WTC11 (cell line): ENCODE results near the gene PRR33. TPM values are rescaled to one million over a fixed set of nuclear protein-coding genes. Genes with fewer than 3 reads are reported as not detected.

ENCODE experiments used
- ATAC-seq: fragments of 200-7000 bp; cut with Tn5 transposase; 2 replicates; pipeline ENCODE4 v1.10.0; 2021; ENCODE audit warnings: mild to moderate bottlenecking, moderate library complexity
- CTCF ChIA-PET: fragments of 300-600 bp; sonication (Branson Sonifier 250); formaldehyde crosslinking; loops from one replicate; lab custom pipeline; 2021; ENCODE audit warnings: antibody characterized with exemption; lab: Charles Lee
- POLR2A ChIA-PET: fragments of 350-600 bp; sonication (Branson Sonifier 250); formaldehyde crosslinking; loops from one replicate; lab custom pipeline; 2021; ENCODE audit warnings: antibody characterized with exemption; lab: Charles Lee
- DNase-seq: peaks from one replicate; pipeline ENCODE4 v3.0.0; 2021; ENCODE audit warnings: low spot score
- H3K27ac Mint-ChIP-seq: 2 replicates; pipeline ENCODE4 v1.8.0; 2021; ENCODE audit warnings: mixed read lengths
- H3K27me3 Mint-ChIP-seq: 2 replicates; pipeline ENCODE4 v1.8.0; 2021; ENCODE audit warnings: low read depth, mild to moderate bottlenecking, moderate library complexity, mixed read lengths
- H3K36me3 Mint-ChIP-seq: 2 replicates; pipeline ENCODE4 v1.8.0; 2021; ENCODE audit warnings: mixed read lengths
- H3K4me1 Mint-ChIP-seq: 2 replicates; pipeline ENCODE4 v1.8.0; 2022; ENCODE audit warnings: mixed read lengths
- H3K4me3 Mint-ChIP-seq: 2 replicates; pipeline ENCODE4 v1.8.0; 2021; ENCODE audit warnings: mild to moderate bottlenecking, moderate library complexity, mixed read lengths
- H3K9me3 Mint-ChIP-seq: 2 replicates; pipeline ENCODE4 v1.8.0; 2021; ENCODE audit warnings: mixed read lengths
- AR ChIP-seq: fragments of 250-450 bp; sonication (Bioruptor Pico); IDR thresholded peaks from 2 replicates; pipeline ENCODE4 v1.9.0; 2021; ENCODE audit warnings: mild to moderate bottlenecking
- E2F1 ChIP-seq: sonication (generic); formaldehyde crosslinking; IDR thresholded peaks from 2 replicates; pipeline ENCODE4 v1.8.0; 2022; ENCODE audit warnings: mild to moderate bottlenecking, missing genetic modification reagents
- EMX1 ChIP-seq: fragments of 250-450 bp; sonication (Bioruptor Pico); IDR thresholded peaks from 2 replicates; pipeline ENCODE4 v1.8.0; 2021; ENCODE audit warnings: mild to moderate bottlenecking
- IRF2 ChIP-seq: sonication (generic); formaldehyde crosslinking; IDR thresholded peaks from 2 replicates; pipeline ENCODE4 v1.8.0; 2022; ENCODE audit warnings: low read depth, missing genetic modification reagents, borderline replicate concordance
- MXD4 ChIP-seq: fragments of 250-450 bp; sonication (Bioruptor Pico); IDR thresholded peaks from 2 replicates; pipeline ENCODE4 v1.8.0; 2021; ENCODE audit warnings: mild to moderate bottlenecking, moderate library complexity, borderline replicate concordance
- NR1H2 ChIP-seq: sonication (generic); formaldehyde crosslinking; IDR thresholded peaks from 2 replicates; pipeline ENCODE4 v1.9.0; 2021; ENCODE audit warnings: mild to moderate bottlenecking, moderate library complexity, missing genetic modification reagents
- OVOL2 ChIP-seq: fragments of 250-450 bp; sonication (Bioruptor Pico); IDR thresholded peaks from 2 replicates; pipeline ENCODE4 v1.9.0; 2021; ENCODE audit warnings: mild to moderate bottlenecking, borderline replicate concordance
- PRDM15 ChIP-seq: sonication (generic); formaldehyde crosslinking; IDR thresholded peaks from 2 replicates; pipeline ENCODE4 v1.8.0; 2022; ENCODE audit warnings: missing genetic modification reagents
- RORB ChIP-seq: fragments of 250-450 bp; sonication (Bioruptor Pico); IDR thresholded peaks from 2 replicates; pipeline ENCODE4 v1.9.0; 2021; ENCODE audit warnings: mild to moderate bottlenecking
- SMAD3 ChIP-seq: sonication (generic); formaldehyde crosslinking; IDR thresholded peaks from 2 replicates; pipeline ENCODE4 v1.8.0; 2022; ENCODE audit warnings: missing genetic modification reagents, mild to moderate bottlenecking, borderline replicate concordance
- SMAD4 ChIP-seq: sonication (generic); formaldehyde crosslinking; IDR thresholded peaks from 2 replicates; pipeline ENCODE4 v1.8.0; 2022; ENCODE audit warnings: mild to moderate bottlenecking, missing genetic modification reagents
- SOX15 ChIP-seq: fragments of 250-450 bp; sonication (Bioruptor Pico); IDR thresholded peaks from 2 replicates; pipeline ENCODE4 v1.9.0; 2021; ENCODE audit warnings: mild to moderate bottlenecking
- USF2 ChIP-seq: sonication (generic); formaldehyde crosslinking; IDR thresholded peaks from 2 replicates; pipeline ENCODE4 v1.8.1; 2023; ENCODE audit warnings: mild to moderate bottlenecking, missing genetic modification reagents, moderate library complexity
- ZNF121 ChIP-seq: sonication (generic); formaldehyde crosslinking; IDR thresholded peaks from 2 replicates; pipeline ENCODE4 v1.8.0; 2023; ENCODE audit warnings: missing genetic modification reagents
- ZNF138 ChIP-seq: sonication (generic); formaldehyde crosslinking; conservative IDR thresholded peaks from 2 replicates; pipeline ENCODE4 v1.8.1; 2022; ENCODE audit warnings: mild to moderate bottlenecking, moderate library complexity, missing genetic modification reagents
- total RNA-seq: library from RNA; stranded (reverse); gene quantifications from 3 replicates; pipeline ENCODE4 v1.2.3, GENCODE V29; 2021
- TF ChIP-seq, protein P1 (sequence below): sonication (generic); formaldehyde crosslinking; IDR thresholded peaks from 2 replicates; pipeline ENCODE4 v1.8.0; 2022; ENCODE audit warnings: mild to moderate bottlenecking, missing genetic modification reagents
- TF ChIP-seq, protein P2 (sequence below): sonication (generic); formaldehyde crosslinking; IDR thresholded peaks from 2 replicates; pipeline ENCODE4 v1.8.0; 2023; ENCODE audit warnings: missing genetic modification reagents, mild to moderate bottlenecking, borderline replicate concordance

Gene PRR33
- total RNA-seq, 1 experiment from 2014 or later, result not detected

DNA sequence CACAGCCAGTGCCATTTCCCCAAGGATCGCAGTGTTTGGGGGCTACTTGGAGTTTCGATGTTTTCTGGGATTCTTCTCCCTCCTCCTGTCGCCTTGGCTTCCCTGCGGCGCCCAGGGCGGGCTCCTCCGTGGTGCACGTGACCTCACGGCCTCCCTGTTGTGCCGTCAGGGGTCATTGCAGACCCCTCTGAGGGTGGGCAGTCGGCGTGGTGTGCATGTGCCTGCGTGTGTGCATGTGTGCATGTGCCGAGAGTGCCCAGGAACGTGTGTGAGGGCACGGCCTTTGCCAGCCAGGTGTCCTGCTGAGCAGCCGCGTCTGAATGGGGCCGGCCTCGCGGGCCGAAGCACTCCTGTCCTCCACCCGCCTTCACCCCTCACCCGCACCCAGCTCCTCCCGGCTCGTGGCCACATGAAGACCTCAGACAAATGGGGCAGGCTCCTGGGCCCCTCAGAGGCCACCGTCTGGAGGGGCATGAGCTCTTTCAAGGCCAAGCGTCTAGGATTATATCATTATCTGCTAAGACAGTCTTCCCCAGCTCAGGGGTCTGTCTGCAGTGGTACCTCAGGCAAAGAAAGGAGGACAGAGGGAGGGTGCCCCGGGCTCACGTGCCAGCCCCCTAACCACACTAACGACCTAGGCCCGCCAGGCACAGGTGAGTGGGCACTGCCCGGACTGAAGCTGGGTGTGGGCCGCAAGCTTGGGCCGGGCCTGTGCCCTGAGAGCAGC lies 46.1 kb upstream of the PRR33 start:
- Mint-ChIP-seq H3K4me3 (no peak overlapping the region), H3K27ac (no peak overlapping the region), H3K4me1 (no peaks in the 10 kb centered on the region), H3K36me3 (no peaks in the 10 kb centered on the region), H3K27me3 (no peaks in the 10 kb centered on the region; the same call in 1 of the 2 replicates), H3K9me3 (no peaks in the 10 kb centered on the region)
- ATAC-seq (no peak), DNase-seq (peak; percentile 11)
- no peak for TF ChIP-seq IRF2 (CRISPR knock-in tag)
- no peak for TF ChIP-seq E2F1 (CRISPR knock-in tag)
- no peak for TF ChIP-seq SMAD4 (CRISPR knock-in tag)
- no peak for TF ChIP-seq SMAD3 (CRISPR knock-in tag)
- TF ChIP-seq RORB (CRISPR knock-in tag), result no peak
- no peak for TF ChIP-seq OVOL2 (CRISPR knock-in tag)
- TF ChIP-seq USF2 (CRISPR knock-in tag), result no peak
- no peak for TF ChIP-seq ZNF138 (CRISPR knock-in tag)
- TF ChIP-seq, protein P1, sequence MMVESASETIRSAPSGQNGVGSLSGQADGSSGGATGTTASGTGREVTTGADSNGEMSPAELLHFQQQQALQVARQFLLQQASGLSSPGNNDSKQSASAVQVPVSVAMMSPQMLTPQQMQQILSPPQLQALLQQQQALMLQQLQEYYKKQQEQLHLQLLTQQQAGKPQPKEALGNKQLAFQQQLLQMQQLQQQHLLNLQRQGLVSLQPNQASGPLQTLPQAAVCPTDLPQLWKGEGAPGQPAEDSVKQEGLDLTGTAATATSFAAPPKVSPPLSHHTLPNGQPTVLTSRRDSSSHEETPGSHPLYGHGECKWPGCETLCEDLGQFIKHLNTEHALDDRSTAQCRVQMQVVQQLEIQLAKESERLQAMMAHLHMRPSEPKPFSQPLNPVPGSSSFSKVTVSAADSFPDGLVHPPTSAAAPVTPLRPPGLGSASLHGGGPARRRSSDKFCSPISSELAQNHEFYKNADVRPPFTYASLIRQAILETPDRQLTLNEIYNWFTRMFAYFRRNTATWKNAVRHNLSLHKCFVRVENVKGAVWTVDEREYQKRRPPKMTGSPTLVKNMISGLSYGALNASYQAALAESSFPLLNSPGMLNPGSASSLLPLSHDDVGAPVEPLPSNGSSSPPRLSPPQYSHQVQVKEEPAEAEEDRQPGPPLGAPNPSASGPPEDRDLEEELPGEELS, result no peak
- no peak for TF ChIP-seq AR
- no peak for TF ChIP-seq SOX15 (CRISPR knock-in tag)
- no peak for TF ChIP-seq ZNF121
- no peak for TF ChIP-seq NR1H2 (CRISPR knock-in tag)
- TF ChIP-seq PRDM15 (CRISPR knock-in tag), result no peak
- no peak for TF ChIP-seq EMX1 (CRISPR knock-in tag)
- TF ChIP-seq, protein P2, sequence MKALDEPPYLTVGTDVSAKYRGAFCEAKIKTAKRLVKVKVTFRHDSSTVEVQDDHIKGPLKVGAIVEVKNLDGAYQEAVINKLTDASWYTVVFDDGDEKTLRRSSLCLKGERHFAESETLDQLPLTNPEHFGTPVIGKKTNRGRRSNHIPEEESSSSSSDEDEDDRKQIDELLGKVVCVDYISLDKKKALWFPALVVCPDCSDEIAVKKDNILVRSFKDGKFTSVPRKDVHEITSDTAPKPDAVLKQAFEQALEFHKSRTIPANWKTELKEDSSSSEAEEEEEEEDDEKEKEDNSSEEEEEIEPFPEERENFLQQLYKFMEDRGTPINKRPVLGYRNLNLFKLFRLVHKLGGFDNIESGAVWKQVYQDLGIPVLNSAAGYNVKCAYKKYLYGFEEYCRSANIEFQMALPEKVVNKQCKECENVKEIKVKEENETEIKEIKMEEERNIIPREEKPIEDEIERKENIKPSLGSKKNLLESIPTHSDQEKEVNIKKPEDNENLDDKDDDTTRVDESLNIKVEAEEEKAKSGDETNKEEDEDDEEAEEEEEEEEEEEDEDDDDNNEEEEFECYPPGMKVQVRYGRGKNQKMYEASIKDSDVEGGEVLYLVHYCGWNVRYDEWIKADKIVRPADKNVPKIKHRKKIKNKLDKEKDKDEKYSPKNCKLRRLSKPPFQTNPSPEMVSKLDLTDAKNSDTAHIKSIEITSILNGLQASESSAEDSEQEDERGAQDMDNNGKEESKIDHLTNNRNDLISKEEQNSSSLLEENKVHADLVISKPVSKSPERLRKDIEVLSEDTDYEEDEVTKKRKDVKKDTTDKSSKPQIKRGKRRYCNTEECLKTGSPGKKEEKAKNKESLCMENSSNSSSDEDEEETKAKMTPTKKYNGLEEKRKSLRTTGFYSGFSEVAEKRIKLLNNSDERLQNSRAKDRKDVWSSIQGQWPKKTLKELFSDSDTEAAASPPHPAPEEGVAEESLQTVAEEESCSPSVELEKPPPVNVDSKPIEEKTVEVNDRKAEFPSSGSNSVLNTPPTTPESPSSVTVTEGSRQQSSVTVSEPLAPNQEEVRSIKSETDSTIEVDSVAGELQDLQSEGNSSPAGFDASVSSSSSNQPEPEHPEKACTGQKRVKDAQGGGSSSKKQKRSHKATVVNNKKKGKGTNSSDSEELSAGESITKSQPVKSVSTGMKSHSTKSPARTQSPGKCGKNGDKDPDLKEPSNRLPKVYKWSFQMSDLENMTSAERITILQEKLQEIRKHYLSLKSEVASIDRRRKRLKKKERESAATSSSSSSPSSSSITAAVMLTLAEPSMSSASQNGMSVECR, result no peak
- TF ChIP-seq MXD4 (CRISPR knock-in tag), result no peak
- CTCF ChIA-PET, result interaction anchor here (0.7 to 1.6 kb wide), 6 partner anchors 9 to 244 kb away, joined by 3 to 4 read pairs (median 3); partner anchors contain the start of gene MRPL23
- POLR2A ChIA-PET, result no interaction called here
